Activated CD4-positive, alpha-beta T cell treated with anti-CD3 and anti-CD28 coated beads for 36 hours (primary cell): ENCODE data around the gene KIF4A. TPM values are rescaled to one million over a fixed set of nuclear protein-coding genes. Genes with fewer than 3 reads are reported as not detected.

ENCODE experiments used
- ATAC-seq: fragments of 200-7000 bp; cut with Tn5 transposase; one replicate; pipeline ENCODE4 v1.10.0; 2021; ENCODE audit warnings: mild to moderate bottlenecking, moderate library complexity
- CTCF ChIA-PET: fragments of 350-600 bp; sonication (Branson Sonifier 250); formaldehyde crosslinking; loops from one replicate; lab custom pipeline; 2021; ENCODE audit warnings: antibody characterized with exemption; lab: Charles Lee
- POLR2A ChIA-PET: fragments of 350-600 bp; sonication (Branson Sonifier 250); formaldehyde crosslinking; loops from one replicate; lab custom pipeline; 2021; ENCODE audit warnings: antibody characterized with exemption, inconsistent platforms; lab: Charles Lee
- DNase-seq: peaks from one replicate; pipeline ENCODE4 v3.0.0-alpha.2; 2020
- H3K27ac Mint-ChIP-seq: one replicate; pipeline ENCODE4 v1.8.0; 2021; ENCODE audit warnings: mixed read lengths
- H3K27me3 Mint-ChIP-seq: one replicate; pipeline ENCODE4 v1.8.0; 2021; ENCODE audit warnings: mixed read lengths
- H3K36me3 Mint-ChIP-seq: one replicate; pipeline ENCODE4 v1.8.0; 2021; ENCODE audit warnings: low read depth, mixed read lengths
- H3K4me1 Mint-ChIP-seq: one replicate; pipeline ENCODE4 v1.8.0; 2021; ENCODE audit warnings: mixed read lengths
- H3K4me3 Mint-ChIP-seq: one replicate; pipeline ENCODE4 v1.8.0; 2021; ENCODE audit warnings: mild to moderate bottlenecking, moderate library complexity, mixed read lengths
- H3K9me3 Mint-ChIP-seq: one replicate; pipeline ENCODE4 v1.8.0; 2021; ENCODE audit warnings: low read depth, mixed read lengths
- intact Hi-C, 2 experiments: fragments of 100-400 bp; cut with DNase I in 1 of 2; cut with micrococcal nuclease in 1 of 2; formaldehyde crosslinking; loops; one replicate each; pipeline versions ENCODE4 v1.14.2 to v1.15.1; 2022 to 2024; cut with DNase I, micrococcal nuclease
- total RNA-seq, 2 experiments: library from RNA; stranded (reverse); gene quantifications; one replicate each; pipeline ENCODE4 v1.2.3, GENCODE V29; 2021

KIF4A gene
- total RNA-seq, 2 experiments from 2014 or later, result 21.2 to 25.4 TPM

DNA sequence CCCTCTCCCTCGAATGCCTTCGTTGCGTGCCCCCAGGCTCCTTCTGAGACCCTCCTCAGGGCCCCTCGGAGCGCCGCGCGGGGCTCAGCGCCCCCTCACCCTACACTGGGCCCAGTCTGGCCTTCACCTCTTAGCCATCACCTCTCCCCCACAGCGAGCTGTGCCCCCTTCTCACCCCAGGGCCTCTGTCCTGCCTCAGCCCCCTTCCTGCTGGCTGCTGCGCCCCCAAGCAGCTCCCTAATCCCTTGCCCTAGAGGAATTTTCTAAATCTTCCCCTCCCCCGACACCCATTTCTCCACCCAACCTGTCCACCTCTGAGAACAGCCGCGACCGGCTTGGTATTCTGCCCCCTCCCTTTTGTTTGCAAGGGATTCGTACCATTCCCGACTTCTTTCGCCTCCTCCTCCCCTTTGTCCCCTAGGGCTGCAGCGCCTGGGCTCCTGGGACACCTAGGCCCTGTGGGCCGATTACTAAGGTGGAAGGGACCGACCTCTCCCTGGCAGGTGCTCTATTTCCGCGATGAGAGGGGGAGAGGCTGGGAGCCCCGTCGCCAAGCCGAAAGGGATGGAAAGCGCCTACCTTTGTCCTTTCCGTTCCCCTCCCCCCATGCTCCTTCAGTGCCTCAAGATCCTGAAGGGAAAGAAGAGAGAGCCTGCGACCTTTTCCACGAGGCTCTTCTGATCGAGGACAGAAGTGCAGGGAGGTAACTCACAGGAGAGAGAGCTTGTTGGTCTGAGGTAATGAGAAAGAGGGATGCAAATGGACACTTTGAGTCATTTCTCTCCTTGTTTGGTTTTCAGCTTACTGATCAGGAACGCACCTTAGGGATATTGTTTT is 165.7 kb downstream of the KIF4A start:
- Mint-ChIP-seq H3K27ac (peak overlapping the region; percentile 87), H3K9me3 (no peaks in the 10 kb centered on the region), H3K4me3 (peak overlapping the region; percentile 80), H3K4me1 (peaks cover 26% of the 10 kb centered on the region), H3K36me3 (peaks cover 3% of the 10 kb centered on the region), H3K27me3 (no peaks in the 10 kb centered on the region)
- DNase-seq (no peak), ATAC-seq (peak; percentile 9)
- ChIA-PET POLR2A (interaction anchor here (0.9 to 1.0 kb wide), 2 partner anchors 50 to 1627 kb away, joined by 4 to 6 read pairs; partner anchors contain the start of gene EFNB1), CTCF (interaction anchor here (0.6 to 0.8 kb wide), 2 partner anchors 20 to 52 kb away, joined by 3 to 4 read pairs; no protein-coding TSS in a partner anchor)
- intact Hi-C loops, result loop anchor here (1.0 to 10.0 kb wide), 7 partner anchors 49 to 799 kb away; partner anchors contain the start of gene ZMYM3 (in 1 of the 2)

DNA sequence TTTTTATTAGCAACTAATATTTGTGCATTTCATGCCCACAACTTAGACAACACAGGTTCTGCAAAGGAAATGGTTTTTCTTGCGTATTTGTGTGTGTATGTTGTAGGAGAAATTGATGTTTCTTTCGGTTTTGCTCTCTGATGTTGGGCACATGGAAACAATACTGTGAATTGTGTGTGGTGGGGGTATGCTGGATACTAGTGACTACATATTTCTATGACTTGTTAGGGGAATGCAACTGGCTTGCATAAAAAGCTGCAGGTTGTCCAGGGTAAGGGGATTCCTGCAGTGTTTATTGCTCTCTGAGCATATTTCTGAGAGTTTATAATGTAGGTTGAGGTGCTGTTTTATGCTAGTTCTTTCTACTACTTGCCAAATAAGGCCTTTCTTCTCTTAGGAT is 166.4 kb downstream of the KIF4A start:
- intact Hi-C loops, result loop anchor here (1.0 to 10.0 kb wide), 4 partner anchors 49 to 299 kb away; no protein-coding TSS in a partner anchor
- ChIA-PET POLR2A (interaction anchor here (0.9 to 1.0 kb wide), 2 partner anchors 49 to 1627 kb away, joined by 4 to 6 read pairs; partner anchors contain the start of gene EFNB1), CTCF (no interaction called here)
- Mint-ChIP-seq H3K4me3 (peak overlapping the region; percentile 80), H3K9me3 (no peaks in the 10 kb centered on the region), H3K4me1 (peaks cover 26% of the 10 kb centered on the region), H3K27me3 (no peaks in the 10 kb centered on the region), H3K27ac (peak overlapping the region; percentile 87), H3K36me3 (peaks cover 3% of the 10 kb centered on the region)
- DNase-seq (no peak), ATAC-seq (peak; percentile 21)

DNA sequence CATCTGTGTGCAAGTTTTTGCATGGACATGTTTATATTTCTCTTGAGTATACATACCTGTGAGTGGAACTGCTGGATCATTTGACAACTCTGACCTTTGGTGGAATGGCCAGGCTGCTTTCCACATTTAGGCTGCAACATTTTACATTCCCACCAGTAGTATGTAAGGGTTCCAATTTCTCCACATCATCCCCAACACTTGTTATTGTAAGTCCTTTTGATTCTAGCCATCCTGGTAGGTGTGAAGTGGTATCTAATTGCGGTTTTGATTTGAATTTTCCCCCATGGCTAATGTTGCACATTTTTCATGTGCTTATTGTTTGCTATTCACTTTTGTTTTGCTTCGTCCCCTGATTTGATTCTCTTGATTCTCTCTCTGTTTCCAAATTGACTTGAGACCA is 171.1 kb downstream of the KIF4A start:
- no peak overlapping the region for H3K27ac Mint-ChIP-seq
- no peak for DNase-seq
- ATAC-seq, result no peak
- ChIA-PET POLR2A (no interaction called here), CTCF (no interaction called here)
- intact Hi-C loops, result no loop called here
- H3K27me3 Mint-ChIP-seq, result no peaks in the 10 kb centered on the region
- H3K36me3 Mint-ChIP-seq, result peaks cover 7% of the 10 kb centered on the region
- no peaks in the 10 kb centered on the region for H3K9me3 Mint-ChIP-seq
- peaks cover 12% of the 10 kb centered on the region for H3K4me1 Mint-ChIP-seq
- H3K4me3 Mint-ChIP-seq, result no peak overlapping the region

GRCh38 chrX:70464051-70464450 is 174.1 kb downstream of the KIF4A start:
- DNase-seq, result no peak
- H3K9me3 Mint-ChIP-seq, result no peaks in the 10 kb centered on the region
- H3K4me1 Mint-ChIP-seq, result no peaks in the 10 kb centered on the region
- no peak overlapping the region for H3K27ac Mint-ChIP-seq
- no peak for ATAC-seq
- no peaks in the 10 kb centered on the region for H3K27me3 Mint-ChIP-seq
- ChIA-PET CTCF (no interaction called here), POLR2A (no interaction called here)
- intact Hi-C loops, result no loop called here
- H3K4me3 Mint-ChIP-seq, result no peak overlapping the region
- peaks cover 5% of the 10 kb centered on the region for H3K36me3 Mint-ChIP-seq

- Mint-ChIP-seq H3K27ac (no peak overlapping the region), H3K27me3 (no peaks in the 10 kb centered on the region), H3K4me1 (peaks cover 11% of the 10 kb centered on the region), H3K9me3 (no peaks in the 10 kb centered on the region), H3K36me3 (peaks cover 9% of the 10 kb centered on the region), H3K4me3 (no peak overlapping the region)
- CTCF ChIA-PET, result no interaction called here
- ATAC-seq (no peak), DNase-seq (no peak)
- intact Hi-C loops, result no loop called here
- POLR2A ChIA-PET, result no interaction called here
These were observed 177.1 kb downstream of the KIF4A start for GRCh38 chrX:70466968-70467367.

DNA sequence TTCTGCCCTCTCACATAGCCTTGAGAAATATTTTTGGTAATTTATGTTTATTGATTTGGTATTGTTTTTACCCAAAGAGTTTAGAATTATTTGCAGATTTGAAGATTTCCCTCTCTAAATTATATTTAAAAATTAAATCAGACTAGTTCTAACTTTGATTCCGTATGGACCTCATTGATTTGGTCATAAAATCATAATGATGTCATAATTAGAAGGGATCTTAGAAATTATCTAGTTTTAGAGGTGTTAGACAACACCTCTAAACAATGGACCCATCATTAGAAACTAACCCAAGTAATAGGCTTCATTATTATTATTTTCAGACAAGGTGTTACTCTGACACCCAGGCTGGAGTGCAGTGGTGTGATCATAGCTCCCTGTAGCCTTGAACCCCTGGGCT is 178.8 kb downstream of the KIF4A start:
- CTCF ChIA-PET, result no interaction called here
- DNase-seq (no peak), ATAC-seq (no peak)
- intact Hi-C loops, result no loop called here
- Mint-ChIP-seq H3K27me3 (no peaks in the 10 kb centered on the region), H3K27ac (no peak overlapping the region), H3K4me1 (peaks cover 11% of the 10 kb centered on the region), H3K36me3 (peaks cover 10% of the 10 kb centered on the region), H3K4me3 (no peak overlapping the region), H3K9me3 (no peaks in the 10 kb centered on the region)
- POLR2A ChIA-PET, result no interaction called here

Other genes with a start within 250 kb of the KIF4A start
- not detected for gene AWAT2, start 240.2 kb upstream of the KIF4A start, total RNA-seq
- not detected for gene OTUD6A, start 227.6 kb upstream of the KIF4A start, total RNA-seq
- gene IGBP1, start 156.7 kb upstream of the KIF4A start, total RNA-seq, result 10 to 100 TPM; 44.4 to 46.3 TPM
- gene DGAT2L6, start 112.6 kb upstream of the KIF4A start, total RNA-seq, result not detected
- gene AWAT1, start 55.4 kb upstream of the KIF4A start, total RNA-seq, result not detected
- under 1 TPM; 0.11 to 0.23 TPM for gene P2RY4, start 29.9 kb upstream of the KIF4A start, total RNA-seq
- gene ARR3, start 21.8 kb upstream of the KIF4A start, total RNA-seq, result not detected
- gene RAB41, start 7.9 kb upstream of the KIF4A start, total RNA-seq, result not detected
- 10 to 100 TPM; 23.6 to 28.0 TPM for gene PDZD11, start 177 bp upstream of the KIF4A start, total RNA-seq
- gene GDPD2, start 133.2 kb downstream of the KIF4A start, total RNA-seq, result under 1 TPM in 1 of 2 experiments, not detected in 1; 0.11 TPM
- gene DLG3, start 154.7 kb downstream of the KIF4A start, total RNA-seq, result 10 to 100 TPM; 18.4 to 27.8 TPM